Measurements from ENCODE around the gene PCSK1. TPM values are rescaled to one million over a fixed set of nuclear protein-coding genes. Genes with fewer than 3 reads are reported as not detected.

Gene PCSK1
- total RNA-seq, 4 donors from 2014 or later: 0.62 to 1.6 (median 0.92) TPM; not detected in 1

Other genes with a start within 250 kb of the PCSK1 start
- gene CAST, start 229.1 kb upstream of the PCSK1 start, total RNA-seq: 100 to 1,000 TPM; 292 to 347 (median 320) TPM

All from gastroesophageal sphincter (tissue), 4 donors.